Measurements from ENCODE around the gene DOCK10. TPM values are rescaled to one million over a fixed set of nuclear protein-coding genes. Genes with fewer than 3 reads are reported as not detected.

The DOCK10 gene
- total RNA-seq, 5 donors from 2014 or later (not counting 1 experiment from before 2014, with no cell fraction given) = 206 to 266 (median 235) TPM

- DNase-seq (no peak), ATAC-seq (replicated peaks in 1 of 4) (peak in 3 of 4 experiments; percentile 18 to 36 (median 25))
- H3K9me3 ChIP-seq = no peaks in the 10 kb centered on the region
- H3K27ac ChIP-seq (ENCODE audit: low read length) = peak overlapping the region; percentile 47
- peaks cover 35 to 74% of the 10 kb centered on the region in 2 experiments for H3K4me1 ChIP-seq (ENCODE audit: control insufficient read depth in 1 of 2, extremely low read depth in 1 of 2, insufficient read depth in 2 of 2, low read length in 2 of 2)
- ChIA-PET CTCF (interaction anchor here in 1 of 2 donors (0.6 to 1.3 kb wide), 5 partner anchors 10 to 88 kb away, joined by 3 to 7 read pairs (median 3); no protein-coding TSS in a partner anchor), POLR2A (interaction anchor here (0.5 to 1.6 kb wide), 5 partner anchors 8 to 22 kb away, joined by 3 to 6 read pairs (median 4); no protein-coding TSS in a partner anchor)
- 55% methylated on average over 2 of the region's 5 CpGs for WGBS (ENCODE audit: insufficient coverage)
- Mint-ChIP-seq H3K27ac (peak overlapping the region; percentile 84 to 93), H3K9me3 (no peaks in the 10 kb centered on the region), H3K36me3 (peaks cover 22% of the 10 kb centered on the region), H3K4me1 (peaks cover 87 to 91% (median 87%) of the 10 kb centered on the region in 3 donors), H3K4me3 (peak overlapping the region; percentile 37 to 76 (median 54)), H3K27me3 (no peaks in the 10 kb centered on the region)
- no peaks in the 10 kb centered on the region for H3K36me3 ChIP-seq (ENCODE audit: control insufficient read depth in 2 of 2, extremely low read depth in 1 of 2, insufficient read depth in 1 of 2, low read length in 1 of 2)
- H3K27me3 ChIP-seq (replicated peaks in 1 of 2; ENCODE audit: control insufficient read depth in 2 of 2, extremely low read depth in 1 of 2, insufficient read depth in 2 of 2, low read length in 1 of 2) = no peaks in the 10 kb centered on the region
- H3K4me3 ChIP-seq (ENCODE audit: control insufficient read depth in 1 of 2, extremely low read depth in 1 of 2, low read length in 1 of 2) = no peak overlapping the region
These were observed 104.4 kb downstream of the DOCK10 start for GRCh38 chr2:224937887-224938286.

- no peak overlapping the region for H3K4me3 ChIP-seq (ENCODE audit: control insufficient read depth in 1 of 2, extremely low read depth in 1 of 2, low read length in 1 of 2)
- peaks cover 0 to 12% of the 10 kb centered on the region in 2 donors for H3K36me3 ChIP-seq (ENCODE audit: control insufficient read depth in 2 of 2, extremely low read depth in 1 of 2, insufficient read depth in 1 of 2, low read length in 1 of 2)
- H3K27me3 ChIP-seq (replicated peaks in 1 of 2; ENCODE audit: control insufficient read depth in 2 of 2, extremely low read depth in 1 of 2, insufficient read depth in 2 of 2, low read length in 1 of 2) = no peaks in the 10 kb centered on the region
- peaks cover 25% of the 10 kb centered on the region for H3K36me3 Mint-ChIP-seq
- DNase-seq (no peak), ATAC-seq (replicated peaks in 1 of 4) (no peak)
- H3K4me1 Mint-ChIP-seq = peaks cover 91 to 95% (median 92%) of the 10 kb centered on the region in 3 donors
- H3K9me3 Mint-ChIP-seq = no peaks in the 10 kb centered on the region
- H3K9me3 ChIP-seq = no peaks in the 10 kb centered on the region
- ChIA-PET CTCF (no interaction called here), POLR2A (no interaction called here)
- peak overlapping the region; percentile 86 to 90 for H3K27ac Mint-ChIP-seq
- H3K4me1 ChIP-seq (ENCODE audit: control insufficient read depth in 1 of 2, extremely low read depth in 1 of 2, insufficient read depth in 2 of 2, low read length in 2 of 2) = peaks cover 38 to 79% of the 10 kb centered on the region in 2 experiments
- no peak overlapping the region for H3K27ac ChIP-seq (ENCODE audit: low read length)
- H3K4me3 Mint-ChIP-seq = peak overlapping the region in 1 of 3 donors; percentile 39
- no peaks in the 10 kb centered on the region for H3K27me3 Mint-ChIP-seq
- no CpG with 5 or more reads among the region's 5 CpGs for WGBS (ENCODE audit: insufficient coverage)
These were observed 107.6 kb downstream of the DOCK10 start for GRCh38 chr2:224934526-224935188.

DNA sequence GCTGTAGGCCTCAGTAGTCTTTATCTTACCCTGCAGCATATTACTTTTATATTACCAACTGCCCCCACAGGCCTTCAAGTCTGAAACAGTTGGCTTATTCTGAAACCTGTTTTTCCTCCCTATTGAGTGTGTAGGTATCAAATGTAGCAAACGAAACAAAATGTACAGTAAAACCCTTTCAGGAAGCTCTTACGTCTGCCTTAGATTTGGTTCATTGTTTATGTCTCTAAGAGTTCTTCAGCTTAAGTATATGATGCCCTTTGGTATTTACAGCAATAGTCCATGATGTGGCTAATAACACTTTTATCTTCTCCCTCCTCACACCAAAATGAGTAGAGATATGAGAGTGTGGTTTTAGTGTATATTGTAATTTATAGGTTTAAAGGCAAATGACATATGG, 108.8 kb downstream of the DOCK10 start:
- Histone ChIP-seq H3K27me3 (replicated peaks in 1 of 2; ENCODE audit: control insufficient read depth in 2 of 2, extremely low read depth in 1 of 2, insufficient read depth in 2 of 2, low read length in 1 of 2) (no peaks in the 10 kb centered on the region), H3K4me3 (ENCODE audit: control insufficient read depth in 1 of 2, extremely low read depth in 1 of 2, low read length in 1 of 2) (no peak overlapping the region), H3K9me3 (no peaks in the 10 kb centered on the region), H3K4me1 (ENCODE audit: control insufficient read depth in 1 of 2, extremely low read depth in 1 of 2, insufficient read depth in 2 of 2, low read length in 2 of 2) (peaks cover 45 to 80% of the 10 kb centered on the region in 2 experiments), H3K27ac (ENCODE audit: low read length) (peak overlapping the region; percentile 18), H3K36me3 (ENCODE audit: control insufficient read depth in 2 of 2, extremely low read depth in 1 of 2, insufficient read depth in 1 of 2, low read length in 1 of 2) (peaks cover 0 to 22% of the 10 kb centered on the region in 2 donors)
- WGBS (ENCODE audit: insufficient coverage) = no CpG with 5 or more reads among the region's 2 CpGs
- H3K27me3 Mint-ChIP-seq = no peaks in the 10 kb centered on the region
- DNase-seq (no peak), ATAC-seq (replicated peaks in 1 of 4) (peak in 1 of 4 experiments; percentile 50)
- H3K9me3 Mint-ChIP-seq = no peaks in the 10 kb centered on the region
- CTCF ChIA-PET = interaction anchor here (0.7 to 2.6 kb wide), 5 partner anchors 13 to 68 kb away, joined by 3 to 16 read pairs (median 3); no protein-coding TSS in a partner anchor
- peaks cover 94 to 96% (median 94%) of the 10 kb centered on the region in 3 donors for H3K4me1 Mint-ChIP-seq
- peak overlapping the region; percentile 86 to 90 for H3K27ac Mint-ChIP-seq
- H3K4me3 Mint-ChIP-seq = peak overlapping the region in 2 of 3 donors; percentile 22 to 30
- POLR2A ChIA-PET = interaction anchor here (0.6 to 1.8 kb wide), 4 partner anchors 15 to 68 kb away, joined by 3 to 6 read pairs (median 3); no protein-coding TSS in a partner anchor
- peaks cover 35% of the 10 kb centered on the region for H3K36me3 Mint-ChIP-seq

DNA sequence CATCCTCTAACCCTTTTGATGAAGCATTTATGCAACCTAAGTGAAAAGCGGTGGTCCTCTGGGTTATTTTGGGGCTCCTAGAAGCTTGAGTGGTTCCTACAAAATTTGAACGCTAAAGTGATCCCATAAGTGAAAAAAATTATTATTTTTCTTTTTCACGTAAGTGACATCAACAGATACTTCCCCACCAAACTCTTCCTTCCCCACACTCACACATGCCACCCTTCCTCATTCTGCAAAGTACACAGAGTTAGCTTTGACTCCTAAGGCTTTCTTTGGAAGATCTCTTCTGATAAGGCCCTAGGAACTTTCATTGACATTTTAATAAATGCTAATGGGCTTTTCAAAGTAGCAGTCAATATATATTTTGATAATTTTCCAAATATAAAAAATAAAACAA, 109.7 kb downstream of the DOCK10 start:
- POLR2A ChIA-PET = interaction anchor here (0.6 to 1.8 kb wide), 3 partner anchors 9 to 16 kb away, joined by 3 to 6 read pairs (median 3); no protein-coding TSS in a partner anchor

GRCh38 chr2:224931956-224932355, 110.3 kb downstream of the DOCK10 start:
- no peaks in the 10 kb centered on the region for H3K27me3 Mint-ChIP-seq
- no peaks in the 10 kb centered on the region for H3K9me3 Mint-ChIP-seq
- POLR2A ChIA-PET = interaction anchor here in 1 of 2 donors (1.8 kb wide), 1 partner anchor 16 kb away, joined by 6 read pairs; no protein-coding TSS in a partner anchor
- CTCF ChIA-PET = interaction anchor here in 1 of 2 donors (2.6 kb wide), 1 partner anchor 69 kb away, joined by 16 read pairs; no protein-coding TSS in a partner anchor
- peaks cover 52 to 79% of the 10 kb centered on the region in 2 experiments for H3K4me1 ChIP-seq (ENCODE audit: control insufficient read depth in 1 of 2, extremely low read depth in 1 of 2, insufficient read depth in 2 of 2, low read length in 2 of 2)
- WGBS (ENCODE audit: insufficient coverage) = 100% methylated on average over 1 of the region's 4 CpGs
- no peak overlapping the region for H3K4me3 ChIP-seq (ENCODE audit: control insufficient read depth in 1 of 2, extremely low read depth in 1 of 2, low read length in 1 of 2)
- H3K4me1 Mint-ChIP-seq = peaks cover 94 to 96% (median 94%) of the 10 kb centered on the region in 3 donors
- no peak overlapping the region for H3K27ac ChIP-seq (ENCODE audit: low read length)
- H3K27me3 ChIP-seq (replicated peaks in 1 of 2; ENCODE audit: control insufficient read depth in 2 of 2, extremely low read depth in 1 of 2, insufficient read depth in 2 of 2, low read length in 1 of 2) = no peaks in the 10 kb centered on the region
- H3K36me3 Mint-ChIP-seq = peaks cover 42% of the 10 kb centered on the region
- DNase-seq (no peak), ATAC-seq (replicated peaks in 1 of 4) (no peak)
- H3K36me3 ChIP-seq (ENCODE audit: control insufficient read depth in 2 of 2, extremely low read depth in 1 of 2, insufficient read depth in 1 of 2, low read length in 1 of 2) = peaks cover 0 to 22% of the 10 kb centered on the region in 2 donors
- no peaks in the 10 kb centered on the region for H3K9me3 ChIP-seq
- H3K4me3 Mint-ChIP-seq = peak overlapping the region in 1 of 3 donors; percentile 60
- H3K27ac Mint-ChIP-seq = peak overlapping the region; percentile 90 to 94

More for the DNA sequence above, 109.7 kb downstream of the DOCK10 start:
- CTCF ChIA-PET = interaction anchor here (0.7 to 2.6 kb wide), 3 partner anchors 12 to 69 kb away, joined by 3 to 16 read pairs (median 3); no protein-coding TSS in a partner anchor
- ATAC-seq (replicated peaks in 1 of 4) (no peak), DNase-seq (no peak)
- H3K36me3 Mint-ChIP-seq = peaks cover 40% of the 10 kb centered on the region
- peaks cover 94 to 96% (median 94%) of the 10 kb centered on the region in 3 donors for H3K4me1 Mint-ChIP-seq
- H3K9me3 ChIP-seq = no peaks in the 10 kb centered on the region
- H3K36me3 ChIP-seq (ENCODE audit: control insufficient read depth in 2 of 2, extremely low read depth in 1 of 2, insufficient read depth in 1 of 2, low read length in 1 of 2) = peaks cover 0 to 22% of the 10 kb centered on the region in 2 donors
- H3K4me3 ChIP-seq (ENCODE audit: control insufficient read depth in 1 of 2, extremely low read depth in 1 of 2, low read length in 1 of 2) = no peak overlapping the region
- H3K27me3 ChIP-seq (replicated peaks in 1 of 2; ENCODE audit: control insufficient read depth in 2 of 2, extremely low read depth in 1 of 2, insufficient read depth in 2 of 2, low read length in 1 of 2) = no peaks in the 10 kb centered on the region
- peaks cover 47 to 80% of the 10 kb centered on the region in 2 experiments for H3K4me1 ChIP-seq (ENCODE audit: control insufficient read depth in 1 of 2, extremely low read depth in 1 of 2, insufficient read depth in 2 of 2, low read length in 2 of 2)
- no peaks in the 10 kb centered on the region for H3K27me3 Mint-ChIP-seq
- no peak overlapping the region for H3K27ac ChIP-seq (ENCODE audit: low read length)
- peak overlapping the region in 1 of 3 donors; percentile 32 for H3K4me3 Mint-ChIP-seq
- no peaks in the 10 kb centered on the region for H3K9me3 Mint-ChIP-seq
- WGBS (ENCODE audit: insufficient coverage) = no CpG with 5 or more reads among the region's 3 CpGs
- H3K27ac Mint-ChIP-seq = peak overlapping the region; percentile 90 to 94

GRCh38 chr2:224930990-224931389, 111.3 kb downstream of the DOCK10 start:
- Histone ChIP-seq H3K36me3 (ENCODE audit: control insufficient read depth in 2 of 2, extremely low read depth in 1 of 2, insufficient read depth in 1 of 2, low read length in 1 of 2) (peaks cover 0 to 23% of the 10 kb centered on the region in 2 donors), H3K4me1 (ENCODE audit: control insufficient read depth in 1 of 2, extremely low read depth in 1 of 2, insufficient read depth in 2 of 2, low read length in 2 of 2) (peaks cover 61 to 83% of the 10 kb centered on the region in 2 experiments), H3K4me3 (ENCODE audit: control insufficient read depth in 1 of 2, extremely low read depth in 1 of 2, low read length in 1 of 2) (peak overlapping the region in 1 of 2 donors; percentile 5), H3K9me3 (no peaks in the 10 kb centered on the region), H3K27ac (ENCODE audit: low read length) (peak overlapping the region; percentile 91), H3K27me3 (replicated peaks in 1 of 2; ENCODE audit: control insufficient read depth in 2 of 2, extremely low read depth in 1 of 2, insufficient read depth in 2 of 2, low read length in 1 of 2) (no peaks in the 10 kb centered on the region)
- CTCF ChIA-PET = interaction anchor here (0.6 to 1.4 kb wide), 5 partner anchors 16 to 75 kb away, joined by 3 to 6 read pairs (median 3); no protein-coding TSS in a partner anchor
- WGBS (ENCODE audit: insufficient coverage) = 48% methylated on average over 2 of the region's 3 CpGs
- H3K4me3 Mint-ChIP-seq = peak overlapping the region; percentile 55 to 60 (median 59)
- H3K27me3 Mint-ChIP-seq = no peaks in the 10 kb centered on the region
- peak overlapping the region; percentile 90 to 94 for H3K27ac Mint-ChIP-seq
- H3K4me1 Mint-ChIP-seq = peaks cover 96 to 98% (median 98%) of the 10 kb centered on the region in 3 donors
- peaks cover 45% of the 10 kb centered on the region for H3K36me3 Mint-ChIP-seq
- H3K9me3 Mint-ChIP-seq = no peaks in the 10 kb centered on the region
- ATAC-seq (replicated peaks in 1 of 4) = no peak
- peak in 1 of 35 experiments; percentile 63 for DNase-seq
- POLR2A ChIA-PET = no interaction called here
